Endothelial cell of umbilical vein (primary cell): Measurements from ENCODE around the gene SYCP2. TPM values are rescaled to one million over a fixed set of nuclear protein-coding genes. Genes with fewer than 3 reads are reported as not detected.

Experiments used
- BruUV-seq: library from RNA; stranded (reverse); fragments of 400-500 nt; replicated peaks from 2 replicates; lab custom pipeline; 2021; lab: Mats Ljungman, UMichigan
- CTCF ChIA-PET: fragments of 300-600, 350-600 bp; sonication (Branson Sonifier 250); formaldehyde crosslinking; loops from one replicate; lab custom pipeline; 2021; ENCODE audit warnings: antibody characterized with exemption, inconsistent platforms; lab: Charles Lee
- POLR2A ChIA-PET: fragments of 300-600, 350-600 bp; sonication (Branson Sonifier 250); formaldehyde crosslinking; loops from one replicate; lab custom pipeline; 2021; ENCODE audit warnings: antibody characterized with exemption, inconsistent platforms; lab: Charles Lee
- DNase-seq: peaks from one replicate; pipeline ENCODE4 v3.0.0-alpha.2; 2011; ENCODE audit warnings: low read depth, low spot score
- FAIRE-seq: peaks from 2 replicates; lab custom pipeline; 2011; peaks lifted over from hg19 to GRCh38; lab: Jason Lieb, UNC
- H2AFZ ChIP-seq: 2 replicates; pipeline ENCODE4 v1.6.0; 2012; ENCODE audit warnings: low read depth, low read length, control low read depth, inconsistent platforms
- H3K27ac ChIP-seq: 2 replicates; pipeline ENCODE4 v1.5.1; 2011; ENCODE audit warnings: low read depth, mild to moderate bottlenecking, control low read depth, low read length, moderate library complexity; ENCODE audit not compliant: insufficient read depth
- H3K27me3 ChIP-seq, 2 experiments: 2 replicates each; pipeline versions ENCODE4 v1.6.0 to v1.6.1; 2011; ENCODE audit warnings: low read length in 2 of 2, mixed read lengths in 1 of 2; ENCODE audit not compliant: control insufficient read depth in 2 of 2, insufficient read depth in 2 of 2
- H3K36me3 ChIP-seq, 2 experiments: 2 replicates in 1 of 2; 3 replicates in 1 of 2; pipeline ENCODE4 v1.5.1; 2011; ENCODE audit warnings: low read length in 2 of 2, mild to moderate bottlenecking in 1 of 2, moderate library complexity in 1 of 2; ENCODE audit not compliant: control insufficient read depth in 2 of 2, insufficient read depth in 2 of 2; ENCODE audit errors: extremely low read depth in 1 of 2
- H3K4me1 ChIP-seq: 3 replicates; pipeline ENCODE4 v1.5.1; 2011; ENCODE audit warnings: mild to moderate bottlenecking, low read length; ENCODE audit not compliant: control insufficient read depth, insufficient read depth; ENCODE audit errors: extremely low read depth
- H3K4me2 ChIP-seq: 2 replicates; pipeline ENCODE4 v1.6.1; 2011; ENCODE audit warnings: low read length, control low read depth, mixed read lengths; ENCODE audit not compliant: insufficient read depth
- H3K4me3 ChIP-seq, 3 experiments: fragments of 200-600 bp in 1 of 3; sonication (generic), shearing (Covaris generic) in 1 of 3; replicated peaks in 1 of 3; 2 replicates each; pipeline ENCODE4 v1.5.1; 2011 to 2016; ENCODE audit warnings: control low read depth in 3 of 3, low read length in 3 of 3, mild to moderate bottlenecking in 2 of 3, inconsistent platforms in 1 of 3, low read depth in 1 of 3, moderate library complexity in 1 of 3; ENCODE audit not compliant: insufficient read depth in 1 of 3
- H3K79me2 ChIP-seq: 2 replicates; pipeline ENCODE4 v1.6.0; 2012; ENCODE audit warnings: low read length, inconsistent platforms; ENCODE audit not compliant: control insufficient read depth, insufficient read depth
- H3K9ac ChIP-seq: replicated peaks from 2 replicates; pipeline ENCODE3; 2011; ENCODE audit warnings: low read length, control low read depth; ENCODE audit not compliant: insufficient read depth; ENCODE audit errors: extremely low read depth
- H3K9me1 ChIP-seq: replicated peaks from 3 replicates; pipeline ENCODE4 v1.6.0; 2011; ENCODE audit warnings: mild to moderate bottlenecking, low read length; ENCODE audit not compliant: control insufficient read depth, insufficient read depth; ENCODE audit errors: extremely low read depth
- H3K9me3 ChIP-seq: replicated peaks from 2 replicates; pipeline ENCODE4 v1.5.1; 2012; ENCODE audit warnings: low read length, inconsistent platforms; ENCODE audit not compliant: control insufficient read depth, insufficient read depth
- H4K20me1 ChIP-seq: replicated peaks from 2 replicates; pipeline ENCODE3; 2011; ENCODE audit warnings: mild to moderate bottlenecking, low read length; ENCODE audit not compliant: control insufficient read depth, insufficient read depth; ENCODE audit errors: extremely low read depth
- EZH2 ChIP-seq: IDR thresholded peaks from 2 replicates; pipeline ENCODE4 v1.6.1; 2012; ENCODE audit warnings: borderline replicate concordance, low read depth, mild to moderate bottlenecking, moderate library complexity, low read length, inconsistent platforms; ENCODE audit not compliant: severe bottlenecking
- FOS ChIP-seq: IDR thresholded peaks from 2 replicates; pipeline ENCODE4 v1.6.1; 2011; ENCODE audit warnings: mild to moderate bottlenecking, low read length, moderate library complexity, borderline replicate concordance; ENCODE audit not compliant: insufficient read depth
- GATA2 ChIP-seq: IDR thresholded peaks from 2 replicates; pipeline ENCODE4 v1.7.0; 2011; ENCODE audit warnings: low read depth, mild to moderate bottlenecking, moderate library complexity, mixed read lengths, low read length; ENCODE audit not compliant: insufficient read length, insufficient read depth
- JUN ChIP-seq: IDR thresholded peaks from 2 replicates; pipeline ENCODE4 v1.6.1; 2011; ENCODE audit warnings: borderline replicate concordance, low read depth; ENCODE audit not compliant: insufficient read length, insufficient read depth
- MYC ChIP-seq: IDR thresholded peaks from one replicate; pipeline ENCODE4 v1.6.1; 2011; ENCODE audit warnings: mild to moderate bottlenecking, low read depth, low read length
- POLR2A ChIP-seq: IDR thresholded peaks from 2 replicates; pipeline ENCODE4 v1.6.1; 2012; ENCODE audit warnings: low read depth, mild to moderate bottlenecking, control low read depth, low read length
- POLR2AphosphoS5 ChIP-seq: IDR thresholded peaks from 2 replicates; pipeline ENCODE4 v1.6.1; 2012; ENCODE audit warnings: low read depth, mild to moderate bottlenecking, control low read depth, low read length, moderate library complexity; ENCODE audit not compliant: insufficient read depth
- dilution Hi-C: fragments of 300-500 bp; cut with MboI; formaldehyde crosslinking; loops from one replicate; pipeline ENCODE4 v1.15.0; 2019; ENCODE audit warnings: low sequenced_read_pairs; ENCODE audit not compliant: extremely low pct_ligation_motif_present
- intact Hi-C: fragments of 100-400 bp; cut with micrococcal nuclease; formaldehyde crosslinking; loops from one replicate; pipeline ENCODE4 v1.10.0; 2022
- polyA plus RNA-seq, 4 experiments: library from polyadenylated mRNA; depleted of rRNA in 3 of 4; stranded (reverse) in 3 of 4; unstranded in 1 of 4; fragments of >200 nt; gene quantifications; 2 replicates each; pipeline versions ENCODE4 v1.2.1 to v1.2.3, GENCODE V29; 2011 to 2012; ENCODE audit warnings: missing spikeins in 1 of 4
- total RNA-seq: library from RNA; stranded (reverse); gene quantifications from 2 replicates; pipeline ENCODE4 v1.2.3, GENCODE V29; 2021
- TF ChIP-seq, protein P1 (sequence below), 2 donors: IDR thresholded peaks; 1 replicate in 1 of 2; 2 replicates in 1 of 2; pipeline ENCODE4 v1.5.1; 2011; ENCODE audit warnings: low read length in 2 of 2, mild to moderate bottlenecking in 2 of 2, moderate library complexity in 2 of 2, control low read depth in 1 of 2, inconsistent platforms in 1 of 2, low read depth in 1 of 2; ENCODE audit not compliant: insufficient read depth in 1 of 2; ENCODE audit errors: extremely low read depth in 1 of 2
- TF ChIP-seq, protein P2 (sequence below): IDR thresholded peaks from 2 replicates; pipeline ENCODE4 v1.6.1; 2011; ENCODE audit not compliant: insufficient read depth, insufficient read length

Gene SYCP2
- total and polyA plus RNA-seq, 2 donors (not counting 3 experiments of a cell fraction or from before 2014, with no cell fraction given) = 0.07 to 0.35 TPM

DNA sequence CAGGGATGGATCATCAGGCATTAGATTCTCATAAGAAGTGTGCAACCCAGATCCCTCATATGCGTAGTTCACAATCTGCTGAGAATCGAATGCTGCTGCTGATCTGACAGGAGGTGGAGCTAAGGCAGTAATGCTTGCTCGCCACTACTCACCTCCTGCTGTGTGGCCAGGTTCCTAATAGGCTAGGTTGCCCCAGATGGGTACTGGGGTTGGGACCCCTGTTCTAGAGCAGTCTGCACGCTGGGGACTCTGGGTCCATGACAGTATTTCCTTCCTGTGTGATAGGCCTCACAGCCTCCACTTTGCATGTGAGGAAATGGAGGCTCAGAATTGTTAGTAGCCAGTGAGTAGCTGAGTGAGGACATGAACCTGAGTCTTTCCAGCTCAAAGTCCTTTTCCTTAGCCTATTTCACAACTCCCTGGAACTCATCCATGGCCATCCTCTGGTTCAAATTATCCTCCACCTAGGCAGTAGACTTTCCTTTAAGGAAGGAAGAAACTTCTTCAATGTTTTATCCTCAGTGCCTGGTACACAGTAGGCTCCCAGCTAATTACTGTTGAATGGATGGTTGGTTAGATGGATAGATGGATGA lies 117.2 kb downstream of the SYCP2 start:
- intact Hi-C loops (no loop called here), dilution Hi-C loops (no loop called here)
- Histone ChIP-seq H4K20me1 (no peaks in the 10 kb centered on the region), H3K9ac (no peak overlapping the region), H3K4me1 (no peaks in the 10 kb centered on the region), H3K9me1 (no peaks in the 10 kb centered on the region), H3K9me3 (no peaks in the 10 kb centered on the region), H2AFZ (no peak overlapping the region), H3K36me3 (no peaks in the 10 kb centered on the region), H3K4me2 (no peak overlapping the region), H3K79me2 (no peaks in the 10 kb centered on the region), H3K4me3 (no peak overlapping the region), H3K27ac (no peak overlapping the region), H3K27me3 (no peaks in the 10 kb centered on the region)
- no TSS peak for BruUV-seq
- TF ChIP-seq EZH2 (no peak), POLR2AphosphoS5 (no peak), JUN (no peak), GATA2 (no peak), MYC (no peak), POLR2A (no peak), FOS (no peak)
- TF ChIP-seq, protein P1, sequence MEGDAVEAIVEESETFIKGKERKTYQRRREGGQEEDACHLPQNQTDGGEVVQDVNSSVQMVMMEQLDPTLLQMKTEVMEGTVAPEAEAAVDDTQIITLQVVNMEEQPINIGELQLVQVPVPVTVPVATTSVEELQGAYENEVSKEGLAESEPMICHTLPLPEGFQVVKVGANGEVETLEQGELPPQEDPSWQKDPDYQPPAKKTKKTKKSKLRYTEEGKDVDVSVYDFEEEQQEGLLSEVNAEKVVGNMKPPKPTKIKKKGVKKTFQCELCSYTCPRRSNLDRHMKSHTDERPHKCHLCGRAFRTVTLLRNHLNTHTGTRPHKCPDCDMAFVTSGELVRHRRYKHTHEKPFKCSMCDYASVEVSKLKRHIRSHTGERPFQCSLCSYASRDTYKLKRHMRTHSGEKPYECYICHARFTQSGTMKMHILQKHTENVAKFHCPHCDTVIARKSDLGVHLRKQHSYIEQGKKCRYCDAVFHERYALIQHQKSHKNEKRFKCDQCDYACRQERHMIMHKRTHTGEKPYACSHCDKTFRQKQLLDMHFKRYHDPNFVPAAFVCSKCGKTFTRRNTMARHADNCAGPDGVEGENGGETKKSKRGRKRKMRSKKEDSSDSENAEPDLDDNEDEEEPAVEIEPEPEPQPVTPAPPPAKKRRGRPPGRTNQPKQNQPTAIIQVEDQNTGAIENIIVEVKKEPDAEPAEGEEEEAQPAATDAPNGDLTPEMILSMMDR (IDR thresholded peaks at IDR 0.05; ENCODE audit: extremely low read depth in 1 of 2, insufficient read depth in 1 of 2, low read depth in 1 of 2, low read length in 2 of 2) = no peak
- TF ChIP-seq, protein P2, sequence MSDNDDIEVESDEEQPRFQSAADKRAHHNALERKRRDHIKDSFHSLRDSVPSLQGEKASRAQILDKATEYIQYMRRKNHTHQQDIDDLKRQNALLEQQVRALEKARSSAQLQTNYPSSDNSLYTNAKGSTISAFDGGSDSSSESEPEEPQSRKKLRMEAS = no peak
- CTCF ChIA-PET = no interaction called here
- FAIRE-seq = no peak
- DNase-seq = no peak
- POLR2A ChIA-PET = no interaction called here
